ENCODE data around the gene ZNF785. TPM values are rescaled to one million over a fixed set of nuclear protein-coding genes. Genes with fewer than 3 reads are reported as not detected.

The ZNF785 gene
- total and polyA plus RNA-seq, 7 donors: 0.92 to 19.9 (median 7.8) TPM

- no peak for TF ChIP-seq POLR2A (IDR thresholded peaks at IDR 0.05)
- TF ChIP-seq POLR2AphosphoS5 (IDR thresholded peaks at IDR 0.05): peak in 1 of 4 donors; percentile 23
- TF ChIP-seq EP300 (IDR thresholded peaks at IDR 0.05): no peak
- Histone ChIP-seq H3K4me1 (peaks cover 0 to 24% (median 21%) of the 10 kb centered on the region in 4 donors), H3K27me3 (no peaks in the 10 kb centered on the region), H3K4me3 (peak overlapping the region; percentile 42 to 95 (median 84)), H3K36me3 (peaks cover 0 to 6% (median 0%) of the 10 kb centered on the region in 4 donors), H3K27ac (peak overlapping the region; percentile 94 to 98 (median 97)), H3K9me3 (no peaks in the 10 kb centered on the region)
- intact Hi-C loops (cut with DNase I): loop anchor here (1.0 to 5.0 kb wide), 5 partner anchors 13 to 88 kb away; partner anchors contain the start of genes FBRS, ZNF747, ZNF764 and ZNF785
- WGBS, 2 donors: 6 to 11% methylated on average over 22 of the region's 22 CpGs
- DNase-seq: peak; percentile 77
These were observed 14.7 kb downstream of the ZNF785 start for GRCh38 chr16:30570636-30571444.

- H3K4me3 ChIP-seq: peak overlapping the region in 2 of 4 donors; percentile 87 to 95
- TF ChIP-seq POLR2AphosphoS5 (IDR thresholded peaks at IDR 0.05) (no peak), POLR2A (IDR thresholded peaks at IDR 0.05) (no peak), EP300 (IDR thresholded peaks at IDR 0.05) (no peak)
- TF ChIP-seq, protein P1, sequence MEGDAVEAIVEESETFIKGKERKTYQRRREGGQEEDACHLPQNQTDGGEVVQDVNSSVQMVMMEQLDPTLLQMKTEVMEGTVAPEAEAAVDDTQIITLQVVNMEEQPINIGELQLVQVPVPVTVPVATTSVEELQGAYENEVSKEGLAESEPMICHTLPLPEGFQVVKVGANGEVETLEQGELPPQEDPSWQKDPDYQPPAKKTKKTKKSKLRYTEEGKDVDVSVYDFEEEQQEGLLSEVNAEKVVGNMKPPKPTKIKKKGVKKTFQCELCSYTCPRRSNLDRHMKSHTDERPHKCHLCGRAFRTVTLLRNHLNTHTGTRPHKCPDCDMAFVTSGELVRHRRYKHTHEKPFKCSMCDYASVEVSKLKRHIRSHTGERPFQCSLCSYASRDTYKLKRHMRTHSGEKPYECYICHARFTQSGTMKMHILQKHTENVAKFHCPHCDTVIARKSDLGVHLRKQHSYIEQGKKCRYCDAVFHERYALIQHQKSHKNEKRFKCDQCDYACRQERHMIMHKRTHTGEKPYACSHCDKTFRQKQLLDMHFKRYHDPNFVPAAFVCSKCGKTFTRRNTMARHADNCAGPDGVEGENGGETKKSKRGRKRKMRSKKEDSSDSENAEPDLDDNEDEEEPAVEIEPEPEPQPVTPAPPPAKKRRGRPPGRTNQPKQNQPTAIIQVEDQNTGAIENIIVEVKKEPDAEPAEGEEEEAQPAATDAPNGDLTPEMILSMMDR (IDR thresholded peaks at IDR 0.05): no peak
- WGBS, 2 donors: 89 to 94% methylated on average over 44 of the region's 44 CpGs
These were observed 15.5 kb downstream of the ZNF785 start for GRCh38 chr16:30569746-30570635.

GRCh38 chr16:30569281-30569680 is 16.2 kb downstream of the ZNF785 start:
- peak overlapping the region in 1 of 4 donors; percentile 97 for H3K27ac ChIP-seq
- no peaks in the 10 kb centered on the region for H3K27me3 ChIP-seq
- peaks cover 0 to 24% (median 21%) of the 10 kb centered on the region in 4 donors for H3K4me1 ChIP-seq
- no peak for DNase-seq
- peaks cover 0 to 6% (median 0%) of the 10 kb centered on the region in 4 donors for H3K36me3 ChIP-seq
- TF ChIP-seq EP300 (IDR thresholded peaks at IDR 0.05) (no peak), POLR2AphosphoS5 (IDR thresholded peaks at IDR 0.05) (no peak), POLR2A (IDR thresholded peaks at IDR 0.05) (no peak)
- TF ChIP-seq, protein P1 (IDR thresholded peaks at IDR 0.05): no peak
- intact Hi-C loops (cut with DNase I): no loop called here
- H3K4me3 ChIP-seq: no peak overlapping the region
- WGBS, 2 donors: 92 to 95% methylated on average over 3 of the region's 3 CpGs
- H3K9me3 ChIP-seq: no peaks in the 10 kb centered on the region

More at GRCh38 chr16:30569746-30570635, 15.5 kb downstream of the ZNF785 start:
- peaks cover 0 to 6% (median 0%) of the 10 kb centered on the region in 4 donors for H3K36me3 ChIP-seq
- H3K4me1 ChIP-seq: peaks cover 0 to 24% (median 21%) of the 10 kb centered on the region in 4 donors
- H3K27ac ChIP-seq: peak overlapping the region; percentile 94 to 98 (median 97)
- no peaks in the 10 kb centered on the region for H3K27me3 ChIP-seq
- no peak for DNase-seq
- H3K9me3 ChIP-seq: no peaks in the 10 kb centered on the region
- intact Hi-C loops (cut with DNase I): loop anchor here (2.0 to 5.0 kb wide), 3 partner anchors 38 to 89 kb away; partner anchors contain the start of genes FBRS and ZNF747

GRCh38 chr16:30567991-30568638 is 17.4 kb downstream of the ZNF785 start:
- DNase-seq: no peak
- H3K4me3 ChIP-seq: no peak overlapping the region
- H3K27me3 ChIP-seq: no peaks in the 10 kb centered on the region
- peak overlapping the region in 3 of 4 donors; percentile 2 to 97 (median 11) for H3K27ac ChIP-seq
- WGBS, 2 donors: 22 to 34% methylated on average over 6 of the region's 6 CpGs
- H3K9me3 ChIP-seq: no peaks in the 10 kb centered on the region
- H3K4me1 ChIP-seq: peaks cover 0 to 24% (median 21%) of the 10 kb centered on the region in 4 donors
- intact Hi-C loops (cut with DNase I): no loop called here
- H3K36me3 ChIP-seq: peaks cover 0 to 6% (median 0%) of the 10 kb centered on the region in 4 donors
- TF ChIP-seq POLR2A (IDR thresholded peaks at IDR 0.05): no peak
- no peak for TF ChIP-seq EP300 (IDR thresholded peaks at IDR 0.05)
- TF ChIP-seq, protein P1 (IDR thresholded peaks at IDR 0.05): no peak
- TF ChIP-seq POLR2AphosphoS5 (IDR thresholded peaks at IDR 0.05): no peak
